ENCODE data around the gene PDZRN3.
A peak's percentile ranks its signal among the peaks of the same experiment; 100 is the strongest.

PDZRN3 gene

GRCh38 chr3:73383470-73384049 is 241.2 kb downstream of the PDZRN3 start:
- in situ Hi-C loops (cut with HindIII; ENCODE audit: low sequenced_read_pairs): no loop called here
- no peak for DNase-seq (ENCODE audit: low read depth, low spot score)
- TF ChIP-seq, protein P1, sequence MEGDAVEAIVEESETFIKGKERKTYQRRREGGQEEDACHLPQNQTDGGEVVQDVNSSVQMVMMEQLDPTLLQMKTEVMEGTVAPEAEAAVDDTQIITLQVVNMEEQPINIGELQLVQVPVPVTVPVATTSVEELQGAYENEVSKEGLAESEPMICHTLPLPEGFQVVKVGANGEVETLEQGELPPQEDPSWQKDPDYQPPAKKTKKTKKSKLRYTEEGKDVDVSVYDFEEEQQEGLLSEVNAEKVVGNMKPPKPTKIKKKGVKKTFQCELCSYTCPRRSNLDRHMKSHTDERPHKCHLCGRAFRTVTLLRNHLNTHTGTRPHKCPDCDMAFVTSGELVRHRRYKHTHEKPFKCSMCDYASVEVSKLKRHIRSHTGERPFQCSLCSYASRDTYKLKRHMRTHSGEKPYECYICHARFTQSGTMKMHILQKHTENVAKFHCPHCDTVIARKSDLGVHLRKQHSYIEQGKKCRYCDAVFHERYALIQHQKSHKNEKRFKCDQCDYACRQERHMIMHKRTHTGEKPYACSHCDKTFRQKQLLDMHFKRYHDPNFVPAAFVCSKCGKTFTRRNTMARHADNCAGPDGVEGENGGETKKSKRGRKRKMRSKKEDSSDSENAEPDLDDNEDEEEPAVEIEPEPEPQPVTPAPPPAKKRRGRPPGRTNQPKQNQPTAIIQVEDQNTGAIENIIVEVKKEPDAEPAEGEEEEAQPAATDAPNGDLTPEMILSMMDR (IDR thresholded peaks at IDR 0.05; ENCODE audit: low read depth, low read length): no peak
- H3K4me3 ChIP-seq (ENCODE audit: low read depth, low read length): no peak overlapping the region

DNA sequence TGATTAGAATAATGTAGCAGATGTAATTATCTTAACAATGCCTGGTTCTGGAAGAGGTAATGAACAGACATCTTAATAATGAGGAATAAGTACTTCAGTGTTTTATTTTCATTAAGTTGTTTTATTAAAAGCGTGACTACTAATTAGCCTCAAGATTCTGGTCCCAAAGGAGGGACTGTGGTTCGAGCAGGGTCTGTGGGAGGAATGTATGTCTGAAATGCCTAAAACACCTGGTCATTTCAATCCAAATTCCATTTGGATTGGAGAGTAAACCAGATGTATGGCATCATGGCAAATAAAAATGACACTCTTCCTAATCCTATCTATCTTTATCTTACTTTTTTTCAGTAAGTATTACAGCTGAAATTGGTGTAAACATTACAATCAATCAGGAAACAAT is 243.2 kb downstream of the PDZRN3 start:
- no peak overlapping the region for H3K4me3 ChIP-seq (ENCODE audit: low read depth, low read length)
- TF ChIP-seq, protein P1 (IDR thresholded peaks at IDR 0.05; ENCODE audit: low read depth, low read length): no peak
- in situ Hi-C loops (cut with HindIII; ENCODE audit: low sequenced_read_pairs): no loop called here
- no peak for DNase-seq (ENCODE audit: low read depth, low spot score)

GRCh38 chr3:73380735-73381532 is 243.8 kb downstream of the PDZRN3 start:
- TF ChIP-seq, protein P1 (IDR thresholded peaks at IDR 0.05; ENCODE audit: low read depth, low read length): no peak
- H3K4me3 ChIP-seq (ENCODE audit: low read depth, low read length): no peak overlapping the region
- no peak for DNase-seq (ENCODE audit: low read depth, low spot score)
- in situ Hi-C loops (cut with HindIII; ENCODE audit: low sequenced_read_pairs): no loop called here

GRCh38 chr3:73379465-73379864 is 245.3 kb downstream of the PDZRN3 start:
- H3K4me3 ChIP-seq (ENCODE audit: low read depth, low read length): no peak overlapping the region
- TF ChIP-seq, protein P1 (IDR thresholded peaks at IDR 0.05; ENCODE audit: low read depth, low read length): no peak
- no peak for DNase-seq (ENCODE audit: low read depth, low spot score)
- in situ Hi-C loops (cut with HindIII; ENCODE audit: low sequenced_read_pairs): no loop called here

DNA sequence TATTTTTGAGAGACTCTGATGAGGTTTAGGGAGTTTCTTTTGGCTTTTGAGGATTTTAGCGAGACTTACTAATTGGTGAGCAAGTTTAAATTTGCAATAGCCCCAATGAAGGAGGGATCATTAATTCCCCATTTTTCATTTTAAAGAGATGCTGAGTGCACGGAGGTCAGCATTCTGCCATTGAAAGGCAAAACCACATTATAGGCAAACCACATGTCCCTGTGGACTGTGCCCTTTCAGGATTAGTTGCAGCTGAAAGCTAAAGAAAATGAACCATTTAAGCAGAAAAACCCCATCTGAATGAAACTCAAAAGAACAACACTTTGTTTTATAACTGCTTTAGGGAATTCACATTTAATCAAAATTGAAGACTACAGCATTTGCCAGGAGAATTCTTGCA is 246.5 kb downstream of the PDZRN3 start:
- DNase-seq (ENCODE audit: low read depth, low spot score): no peak
- TF ChIP-seq, protein P1 (IDR thresholded peaks at IDR 0.05; ENCODE audit: low read depth, low read length): no peak
- in situ Hi-C loops (cut with HindIII; ENCODE audit: low sequenced_read_pairs): no loop called here
- no peak overlapping the region for H3K4me3 ChIP-seq (ENCODE audit: low read depth, low read length)

- in situ Hi-C loops (cut with HindIII; ENCODE audit: low sequenced_read_pairs): no loop called here
- H3K4me3 ChIP-seq (ENCODE audit: low read depth, low read length): no peak overlapping the region
- peak; percentile 66 for DNase-seq (ENCODE audit: low read depth, low spot score)
- TF ChIP-seq, protein P1 (IDR thresholded peaks at IDR 0.05; ENCODE audit: low read depth, low read length): no peak
Measured at GRCh38 chr3:73365756-73366397, 258.9 kb downstream of the PDZRN3 start.
